ENCODE results near the gene IPO5.
"Not testable (repeated sequence)": the region's sequence is repeated elsewhere in the genome, so short reads cannot be mapped to it uniquely, and the experiment has no call there.

- TF ChIP-seq CTCF, POLR2A (IDR thresholded peaks at IDR 0.05): not testable (repeated sequence)
Observed at GRCh38 chr13:97949316-97949715, 4.2 kb upstream of the IPO5 start.

All from testis (tissue), 2 donors.